Neural progenitor cell (in vitro differentiated cells): Measurements from ENCODE around the gene SEMA6D. TPM values are rescaled to one million over a fixed set of nuclear protein-coding genes. Genes with fewer than 3 reads are reported as not detected.

Experiments used
- DNase-seq: peaks from one replicate; pipeline ENCODE4 v3.0.0-alpha.2; 2016; ENCODE audit warnings: low spot score
- H2AFZ ChIP-seq: fragments of 200-600 bp; sonication (generic); replicated peaks from 2 replicates; pipeline ENCODE4 v1.6.1; 2016; ENCODE audit warnings: antibody characterized with exemption
- H3F3A ChIP-seq: fragments of 200-600 bp; sonication (generic); 2 replicates; pipeline ENCODE4 v1.6.1; 2016; ENCODE audit warnings: antibody characterized with exemption, low read depth
- H3K27ac ChIP-seq: fragments of 200-600 bp; sonication (generic); 2 replicates; pipeline ENCODE4 v1.5.1; 2016; ENCODE audit warnings: mild to moderate bottlenecking
- H3K27me3 ChIP-seq: fragments of 200-600 bp; sonication (generic); 2 replicates; pipeline ENCODE4 v1.6.1; 2016; ENCODE audit warnings: mild to moderate bottlenecking, moderate library complexity
- H3K36me3 ChIP-seq: fragments of 200-600 bp; sonication (generic); 2 replicates; pipeline ENCODE4 v1.5.1; 2016
- H3K4me1 ChIP-seq: fragments of 200-600 bp; sonication (generic); 2 replicates; pipeline ENCODE4 v1.6.1; 2016; ENCODE audit warnings: mixed run types
- H3K4me2 ChIP-seq: fragments of 200-600 bp; sonication (generic); 2 replicates; pipeline ENCODE4 v1.6.1; 2016
- H3K4me3 ChIP-seq: fragments of 200-600 bp; sonication (generic); 2 replicates; pipeline ENCODE4 v1.5.1; 2016
- H3K79me2 ChIP-seq: fragments of 200-600 bp; sonication (generic); 2 replicates; pipeline ENCODE4 v1.6.1; 2016; ENCODE audit warnings: low read depth
- H3K9ac ChIP-seq: fragments of 200-600 bp; sonication (generic); 2 replicates; pipeline ENCODE4 v1.6.1; 2016
- H3K9me3 ChIP-seq: fragments of 200-600 bp; sonication (generic); 2 replicates; pipeline ENCODE4 v1.5.1; 2016; ENCODE audit warnings: low read depth
- H4K20me1 ChIP-seq: fragments of 200-600 bp; sonication (generic); 2 replicates; pipeline ENCODE4 v1.6.1; 2016; ENCODE audit warnings: low read depth
- H3K27ac Mint-ChIP-seq: 3 replicates; pipeline ENCODE4 v1.8.0; 2021; ENCODE audit warnings: mixed read lengths
- H3K27me3 Mint-ChIP-seq: 2 replicates; pipeline ENCODE4 v1.8.0; 2022; ENCODE audit warnings: low read depth, mild to moderate bottlenecking, inconsistent platforms, moderate library complexity, mixed read lengths; ENCODE audit not compliant: insufficient read depth
- H3K36me3 Mint-ChIP-seq: 3 replicates; pipeline ENCODE4 v1.8.0; 2021; ENCODE audit warnings: mixed read lengths
- H3K4me1 Mint-ChIP-seq: 3 replicates; pipeline ENCODE4 v1.8.0; 2021; ENCODE audit warnings: mixed read lengths
- H3K4me3 Mint-ChIP-seq: 3 replicates; pipeline ENCODE4 v1.8.0; 2021; ENCODE audit warnings: mild to moderate bottlenecking, moderate library complexity, mixed read lengths
- H3K9me3 Mint-ChIP-seq: 3 replicates; pipeline ENCODE4 v1.8.0; 2020; ENCODE audit warnings: mixed read lengths
- CTCF ChIP-seq: fragments of 200-600 bp; sonication (generic); IDR thresholded peaks from 2 replicates; pipeline ENCODE4 v1.5.1; 2017; ENCODE audit warnings: antibody characterized with exemption, mild to moderate bottlenecking
- EZH2 ChIP-seq: fragments of 200-600 bp; sonication (generic); IDR thresholded peaks from 2 replicates; pipeline ENCODE4 v1.6.1; 2017; ENCODE audit warnings: antibody characterized with exemption, mild to moderate bottlenecking, moderate library complexity
- EZH2phosphoT487 ChIP-seq: fragments of 200-600 bp; sonication (generic); IDR thresholded peaks from 2 replicates; pipeline ENCODE4 v1.6.1; 2017; ENCODE audit warnings: antibody characterized with exemption
- total RNA-seq: library from RNA; depleted of rRNA; stranded (reverse); fragments of >200 nt; gene quantifications from 2 replicates; pipeline ENCODE4 v1.2.3, GENCODE V29; 2015; ENCODE audit warnings: low replicate concordance

Gene SEMA6D
- total RNA-seq, 1 donor from 2014 or later: 23.5 TPM

GRCh38 chr15:47708161-47708980, 8.9 kb upstream of the SEMA6D start:
- no peak overlapping the region for H3K4me2 ChIP-seq

GRCh38 chr15:47711655-47712054, 5.7 kb upstream of the SEMA6D start:
- no peak overlapping the region for H3K27ac Mint-ChIP-seq
- TF ChIP-seq EZH2: no peak
- TF ChIP-seq CTCF: peak; percentile 76
- no peak for TF ChIP-seq EZH2phosphoT487
- H2AFZ ChIP-seq: no peak overlapping the region
- H3K9me3 ChIP-seq: no peaks in the 10 kb centered on the region
- H3K36me3 Mint-ChIP-seq: no peaks in the 10 kb centered on the region
- peak; percentile 50 for DNase-seq
- H3K4me1 ChIP-seq: peaks cover 36% of the 10 kb centered on the region
- peaks cover 19% of the 10 kb centered on the region for H3K4me1 Mint-ChIP-seq
- no peak overlapping the region for H3K27ac ChIP-seq
- H3K27me3 Mint-ChIP-seq: no peaks in the 10 kb centered on the region
- H3K4me3 Mint-ChIP-seq: no peak overlapping the region
- H3K4me3 ChIP-seq: no peak overlapping the region
- no peaks in the 10 kb centered on the region for H3K9me3 Mint-ChIP-seq
- H3K79me2 ChIP-seq: no peaks in the 10 kb centered on the region
- no peaks in the 10 kb centered on the region for H3K36me3 ChIP-seq
- H3F3A ChIP-seq: peaks cover 23% of the 10 kb centered on the region
- H3K4me2 ChIP-seq: no peak overlapping the region
- no peaks in the 10 kb centered on the region for H4K20me1 ChIP-seq
- H3K9ac ChIP-seq: no peak overlapping the region
- no peaks in the 10 kb centered on the region for H3K27me3 ChIP-seq

More at GRCh38 chr15:47708161-47708980, 8.9 kb upstream of the SEMA6D start:
- no peaks in the 10 kb centered on the region for H3K36me3 ChIP-seq
- no peaks in the 10 kb centered on the region for H3K27me3 Mint-ChIP-seq
- H3K4me3 Mint-ChIP-seq: no peak overlapping the region
- no peaks in the 10 kb centered on the region for H3K9me3 Mint-ChIP-seq
- no peaks in the 10 kb centered on the region for H3K27me3 ChIP-seq
- no peak for TF ChIP-seq EZH2
- no peak for TF ChIP-seq EZH2phosphoT487
- TF ChIP-seq CTCF: no peak
- H4K20me1 ChIP-seq: no peaks in the 10 kb centered on the region
- H3K36me3 Mint-ChIP-seq: no peaks in the 10 kb centered on the region
- no peaks in the 10 kb centered on the region for H3K4me1 Mint-ChIP-seq
- H3K9me3 ChIP-seq: no peaks in the 10 kb centered on the region
- no peak overlapping the region for H3K9ac ChIP-seq
- H2AFZ ChIP-seq: no peak overlapping the region
- peaks cover 12% of the 10 kb centered on the region for H3K4me1 ChIP-seq
- DNase-seq: no peak
- no peaks in the 10 kb centered on the region for H3K79me2 ChIP-seq
- H3K27ac Mint-ChIP-seq: no peak overlapping the region
- no peaks in the 10 kb centered on the region for H3F3A ChIP-seq
- no peak overlapping the region for H3K4me3 ChIP-seq
- no peak overlapping the region for H3K27ac ChIP-seq

- H3K4me3 Mint-ChIP-seq: no peak overlapping the region
- Histone ChIP-seq H3K79me2 (peaks cover 17% of the 10 kb centered on the region), H3K27ac (peak overlapping the region; percentile 64), H3K4me2 (peak overlapping the region; percentile 95), H3K9ac (no peak overlapping the region), H3F3A (peaks cover 44% of the 10 kb centered on the region), H3K36me3 (no peaks in the 10 kb centered on the region), H4K20me1 (peaks cover 6% of the 10 kb centered on the region), H2AFZ (peak overlapping the region; percentile 80), H3K9me3 (no peaks in the 10 kb centered on the region), H3K27me3 (peaks cover 14% of the 10 kb centered on the region), H3K4me1 (peaks cover 47% of the 10 kb centered on the region), H3K4me3 (no peak overlapping the region)
- H3K27me3 Mint-ChIP-seq: peaks cover 4% of the 10 kb centered on the region
- H3K4me1 Mint-ChIP-seq: peaks cover 25% of the 10 kb centered on the region
- TF ChIP-seq CTCF (no peak), EZH2 (no peak), EZH2phosphoT487 (no peak)
- H3K27ac Mint-ChIP-seq: no peak overlapping the region
- peaks cover 2% of the 10 kb centered on the region for H3K9me3 Mint-ChIP-seq
- no peaks in the 10 kb centered on the region for H3K36me3 Mint-ChIP-seq
- no peak for DNase-seq
Observed at GRCh38 chr15:47715402-47715801, 1.9 kb upstream of the SEMA6D start.
